Transverse colon (tissue), 4 donors: ENCODE data around the gene ABHD17B. TPM values are rescaled to one million over a fixed set of nuclear protein-coding genes. Genes with fewer than 3 reads are reported as not detected.
"Not testable (repeated sequence)": the region's sequence is repeated elsewhere in the genome, so short reads cannot be mapped to it uniquely, and the experiment has no call there.

Experiments
- DNase-seq: peaks from one replicate; pipeline ENCODE4 v3.0.0-alpha.2; 2019
- H3K27ac ChIP-seq, 4 donors: fragments of 200-600 bp; sonication (generic); 2 replicates each; pipeline ENCODE4 v1.5.1; 2016 to 2018; ENCODE audit warnings: inconsistent platforms in 4 of 4
- H3K27me3 ChIP-seq: fragments of 200-600 bp; sonication (generic); 2 replicates; pipeline ENCODE4 v1.5.1; 2017; ENCODE audit warnings: inconsistent platforms
- H3K36me3 ChIP-seq, 4 donors: fragments of 200-600 bp; sonication (generic); 2 replicates each; pipeline ENCODE4 v1.5.1; 2017 to 2019; ENCODE audit warnings: inconsistent platforms in 4 of 4
- H3K4me1 ChIP-seq, 4 donors: fragments of 200-600 bp; sonication (generic); 2 replicates each; pipeline ENCODE4 v1.5.1; 2017 to 2020; ENCODE audit warnings: inconsistent platforms in 4 of 4
- H3K4me3 ChIP-seq, 4 donors: fragments of 200-600 bp; sonication (generic); 1 replicate in 1 of 4; 2 replicates in 3 of 4; pipeline versions ENCODE4 v1.5.1 to v1.6.1; 2017 to 2019; ENCODE audit warnings: inconsistent platforms in 4 of 4
- H3K9me3 ChIP-seq, 2 donors: fragments of 200-600 bp; sonication (generic); 2 replicates each; pipeline ENCODE4 v1.5.1; 2017 to 2019; ENCODE audit warnings: inconsistent platforms in 2 of 2
- CTCF ChIP-seq, 5 experiments: fragments of 200-600 bp in 3 of 5; fragments of 450-650 bp in 2 of 5; sonication (generic) in 3 of 5; IDR thresholded peaks; 1 replicate in 2 of 5; 2 replicates in 3 of 5; pipeline ENCODE4 v1.5.1; 2016 to 2017; ENCODE audit warnings: antibody characterized with exemption in 5 of 5, inconsistent platforms in 3 of 5, mild to moderate bottlenecking in 2 of 5, moderate library complexity in 1 of 5
- EP300 ChIP-seq: sonication (generic); formaldehyde crosslinking; IDR thresholded peaks from one replicate; pipeline ENCODE4 v1.6.1; 2017; ENCODE audit warnings: antibody characterized with exemption, low read depth
- POLR2A ChIP-seq: fragments of 450-650 bp; IDR thresholded peaks from one replicate; pipeline ENCODE4 v1.6.1; 2016; ENCODE audit warnings: antibody characterized with exemption, mild to moderate bottlenecking, moderate library complexity
- POLR2AphosphoS5 ChIP-seq, 3 donors: sonication (generic); formaldehyde crosslinking; IDR thresholded peaks; one replicate each; pipeline ENCODE4 v1.6.1; 2016; ENCODE audit warnings: antibody characterized with exemption in 3 of 3
- WGBS, 2 donors: methylation state at CpG; one replicate each; pipeline ENCODE4 v1.1.5; 2018; ENCODE audit warnings: low coverage in 1 of 2; 5-methylcytosine and 5-hydroxymethylcytosine counted together
- in situ Hi-C, 4 donors: fragments of 200-750 bp; cut with MboI; loops; one replicate each; pipeline versions ENCODE4 v1.15.0 to v1.15.1; 2017; ENCODE audit warnings: low sequenced_read_pairs in 3 of 4, low pct_ligation_motif_present in 1 of 4, low pct_unique_long_range_greater_than_20kb in 1 of 4
- intact Hi-C: fragments of 100-400 bp; cut with DNase I; formaldehyde crosslinking; loops from one replicate; pipeline ENCODE4 v1.15.1; 2023; ENCODE audit warnings: low total_unique reads
- total RNA-seq, 4 donors: library from RNA; depleted of rRNA; stranded (reverse); fragments of >200 nt; gene quantifications; one replicate each; pipeline ENCODE4 v1.1.0, GENCODE V29; 2016

ABHD17B gene
- total RNA-seq, 4 donors from 2014 or later: 4.6 to 37.0 (median 21.5) TPM

- peaks cover 0 to 31% (median 0%) of the 10 kb centered on the region in 4 donors for H3K4me1 ChIP-seq
- H3K27ac ChIP-seq: no peak overlapping the region
- no peaks in the 10 kb centered on the region for H3K9me3 ChIP-seq
- H3K36me3 ChIP-seq: no peaks in the 10 kb centered on the region
- no peaks in the 10 kb centered on the region for H3K27me3 ChIP-seq
- TF ChIP-seq POLR2AphosphoS5 (IDR thresholded peaks at IDR 0.05): no peak
- no peak for TF ChIP-seq CTCF (IDR thresholded peaks at IDR 0.05)
- no peak for TF ChIP-seq EP300
- TF ChIP-seq POLR2A: no peak
- intact Hi-C loops: no loop called here
- no peak overlapping the region for H3K4me3 ChIP-seq
- 60 to 68% methylated on average over 6 of the region's 6 CpGs for whole genome bisulfite sequencing, 2 donors
- in situ Hi-C loops: no loop called here
- no peak for DNase-seq
Measured at GRCh38 chr9:71901695-71902597, 9.0 kb downstream of the ABHD17B start.

- H3K4me1 ChIP-seq: peaks cover 0 to 38% (median 7%) of the 10 kb centered on the region in 4 donors
- WGBS, 2 donors: 75 to 86% methylated on average over 2 to 5 of the region's 6 CpGs
- in situ Hi-C loops, DNase-seq, H3K27me3 ChIP-seq, H3K4me3 ChIP-seq, intact Hi-C loops, H3K36me3 ChIP-seq, H3K27ac ChIP-seq, H3K9me3 ChIP-seq: not testable (repeated sequence)
Measured at GRCh38 chr9:71898756-71899155, 12.2 kb downstream of the ABHD17B start.

- TF ChIP-seq CTCF (IDR thresholded peaks at IDR 0.05) (no peak), EP300 (no peak), POLR2A (no peak), POLR2AphosphoS5 (IDR thresholded peaks at IDR 0.05) (no peak)
- H3K4me3 ChIP-seq: no peak overlapping the region
- H3K4me1 ChIP-seq: peaks cover 0 to 34% (median 7%) of the 10 kb centered on the region in 4 donors
- no peak overlapping the region for H3K27ac ChIP-seq
- no peaks in the 10 kb centered on the region for H3K36me3 ChIP-seq
- in situ Hi-C loops (no loop called here), intact Hi-C loops (no loop called here)
- no peak for DNase-seq
- H3K27me3 ChIP-seq: no peaks in the 10 kb centered on the region
- WGBS, 2 donors: 75 to 89% methylated on average over 1 of the region's 1 CpG
- no peaks in the 10 kb centered on the region for H3K9me3 ChIP-seq
Measured at GRCh38 chr9:71897577-71897976, 13.4 kb downstream of the ABHD17B start.

GRCh38 chr9:71896761-71897160 is 14.2 kb downstream of the ABHD17B start:
- no peak for TF ChIP-seq POLR2A
- TF ChIP-seq CTCF (IDR thresholded peaks at IDR 0.05): no peak
- no peak for TF ChIP-seq POLR2AphosphoS5 (IDR thresholded peaks at IDR 0.05)
- no peak for TF ChIP-seq EP300
- H3K4me3 ChIP-seq: no peak overlapping the region
- H3K27ac ChIP-seq: no peak overlapping the region
- no peaks in the 10 kb centered on the region for H3K9me3 ChIP-seq
- no peaks in the 10 kb centered on the region for H3K36me3 ChIP-seq
- intact Hi-C loops: no loop called here
- H3K27me3 ChIP-seq: no peaks in the 10 kb centered on the region
- in situ Hi-C loops: no loop called here
- no peak for DNase-seq
- peaks cover 0 to 27% (median 7%) of the 10 kb centered on the region in 4 donors for H3K4me1 ChIP-seq
